HepG2 (cell line): Measurements from ENCODE around the gene ACADVL. TPM values are rescaled to one million over a fixed set of nuclear protein-coding genes. Genes with fewer than 3 reads are reported as not detected.

Experiments used
- ELF1 ChIP-seq: sonication (generic); formaldehyde crosslinking; IDR thresholded peaks from 2 replicates; pipeline ENCODE4 v1.4.0; 2020; ENCODE audit warnings: missing genetic modification reagents
- FIP1L1 ChIP-seq: fragments of 200-400 bp; formaldehyde crosslinking; IDR thresholded peaks from 2 replicates; pipeline ENCODE4 v1.6.1; 2018; ENCODE audit warnings: low read depth, mild to moderate bottlenecking, low read length, moderate library complexity, borderline replicate concordance; ENCODE audit not compliant: insufficient read depth
- HMG20A ChIP-seq: IDR thresholded peaks from 2 replicates; pipeline ENCODE4 v1.6.1; 2016; ENCODE audit warnings: borderline replicate concordance
- PRMT3 ChIP-seq: sonication (generic); formaldehyde crosslinking; IDR thresholded peaks from 2 replicates; pipeline ENCODE4 v1.8.1; 2022; ENCODE audit warnings: low read depth, mild to moderate bottlenecking, moderate library complexity, missing genetic modification reagents, borderline replicate concordance
- SP4 ChIP-seq: sonication (generic); formaldehyde crosslinking; IDR thresholded peaks from 2 replicates; pipeline ENCODE4 v1.8.1; 2023; ENCODE audit warnings: mild to moderate bottlenecking, missing genetic modification reagents
- ZFP36L2 ChIP-seq: sonication (generic); formaldehyde crosslinking; IDR thresholded peaks from 2 replicates; pipeline ENCODE4 v1.4.0; 2020; ENCODE audit warnings: missing genetic modification reagents
- ZIK1 ChIP-seq: sonication (generic); formaldehyde crosslinking; IDR thresholded peaks from 2 replicates; pipeline ENCODE4 v1.5.0; 2020; ENCODE audit warnings: mild to moderate bottlenecking, low read depth, missing genetic modification reagents, borderline replicate concordance
- ZNF3 ChIP-seq: IDR thresholded peaks from 2 replicates; pipeline ENCODE4 v1.7.0; 2017; ENCODE audit warnings: inconsistent platforms
- ZNF570 ChIP-seq: sonication (generic); formaldehyde crosslinking; IDR thresholded peaks from 2 replicates; pipeline ENCODE4 v1.4.0; 2020; ENCODE audit warnings: mild to moderate bottlenecking, missing genetic modification reagents, borderline replicate concordance
- ZNF75D ChIP-seq: sonication (generic); formaldehyde crosslinking; IDR thresholded peaks from 2 replicates; pipeline ENCODE4 v1.8.1; 2023; ENCODE audit warnings: missing genetic modification reagents, mild to moderate bottlenecking, borderline replicate concordance
- ZNF841 ChIP-seq: sonication (generic); formaldehyde crosslinking; IDR thresholded peaks from 2 replicates; pipeline ENCODE4 v1.8.1; 2023; ENCODE audit warnings: missing genetic modification reagents, borderline replicate concordance
- polyA plus RNA-seq, 8 experiments: library from polyadenylated mRNA; depleted of rRNA in 3 of 8; stranded (reverse) in 7 of 8; unstranded in 1 of 8; fragments of >200 nt; fragmentation: Illumina TruSeq in 4 of 8; extraction: Trizol in 4 of 8; gene quantifications; 2 replicates each; pipeline versions ENCODE4 v1.2.1 to v1.2.3, GENCODE V29; 2011 to 2016; ENCODE audit warnings: low read depth in 4 of 8, missing spikeins in 1 of 8, mixed read lengths in 1 of 8; ENCODE audit not compliant: insufficient read depth in 1 of 8
- total RNA-seq, 5 experiments: library from RNA; depleted of rRNA; stranded (reverse); fragments of >200 nt; fragmentation: Illumina TruSeq; extraction: Trizol; gene quantifications; 2 replicates each; pipeline ENCODE4 v1.2.3, GENCODE V29; 2016; ENCODE audit warnings: low read depth in 1 of 5
- TF ChIP-seq, protein P1 (sequence below): sonication (generic); formaldehyde crosslinking; IDR thresholded peaks from 2 replicates; pipeline ENCODE4 v1.5.0; 2020; ENCODE audit warnings: mild to moderate bottlenecking, missing genetic modification reagents, borderline replicate concordance
- TF ChIP-seq, protein P2 (sequence below): sonication (generic); formaldehyde crosslinking; IDR thresholded peaks from 2 replicates; pipeline ENCODE4 v1.4.0; 2020; ENCODE audit warnings: missing genetic modification reagents, mild to moderate bottlenecking, borderline replicate concordance

The ACADVL gene
- total and polyA plus RNA-seq, 2 of the 13 experiments (the other 11 are each of a cell fraction or from before 2014, with no cell fraction given), result 219 to 412 TPM

DNA sequence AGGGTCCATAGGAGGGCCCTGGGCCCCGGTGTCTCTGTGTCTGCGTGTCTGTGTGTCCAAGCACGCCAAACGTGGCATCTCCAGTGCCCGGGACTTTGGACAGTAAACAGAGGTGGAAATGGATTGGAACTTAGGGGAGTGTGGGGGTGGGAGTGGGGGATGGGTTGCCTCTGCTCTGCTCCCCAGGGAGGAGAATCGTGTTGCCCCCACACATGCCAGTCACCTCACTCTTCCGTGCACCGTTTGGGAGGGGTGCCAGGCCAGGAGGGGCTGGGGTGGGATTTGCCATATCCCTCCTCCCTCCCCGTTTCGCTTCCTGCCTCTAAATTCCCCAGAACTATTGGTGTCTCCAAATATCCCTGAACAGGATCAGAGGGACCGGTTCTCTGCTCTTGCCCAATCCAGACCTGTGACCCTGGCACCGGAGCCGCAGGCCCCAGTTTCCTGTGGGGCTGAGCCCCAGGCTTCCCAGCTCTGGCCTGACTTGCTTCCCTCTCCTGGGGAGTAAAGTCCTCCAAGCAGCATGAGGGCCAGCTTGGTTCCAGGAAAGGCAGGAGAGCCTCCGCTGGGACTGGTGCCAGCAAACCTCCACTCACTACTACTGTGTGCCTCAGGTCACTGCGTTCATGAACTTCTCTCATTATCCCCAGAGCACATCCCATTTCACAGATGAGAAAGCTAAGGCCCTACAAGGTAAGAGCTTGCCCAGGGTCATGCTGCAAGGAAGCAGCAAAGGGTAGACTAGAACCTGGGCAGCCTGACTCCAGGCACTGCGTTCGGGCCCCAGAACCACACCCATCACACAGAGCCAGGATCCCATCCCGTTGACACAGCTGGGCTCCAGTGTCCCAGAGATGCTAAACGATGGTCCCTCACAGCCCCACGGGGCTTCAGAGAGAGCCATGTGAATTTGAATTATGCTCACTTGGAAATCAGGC lies 40.2 kb upstream of the ACADVL start, which contains the start of gene ASGR1 (continued):
- TF ChIP-seq, protein P1, sequence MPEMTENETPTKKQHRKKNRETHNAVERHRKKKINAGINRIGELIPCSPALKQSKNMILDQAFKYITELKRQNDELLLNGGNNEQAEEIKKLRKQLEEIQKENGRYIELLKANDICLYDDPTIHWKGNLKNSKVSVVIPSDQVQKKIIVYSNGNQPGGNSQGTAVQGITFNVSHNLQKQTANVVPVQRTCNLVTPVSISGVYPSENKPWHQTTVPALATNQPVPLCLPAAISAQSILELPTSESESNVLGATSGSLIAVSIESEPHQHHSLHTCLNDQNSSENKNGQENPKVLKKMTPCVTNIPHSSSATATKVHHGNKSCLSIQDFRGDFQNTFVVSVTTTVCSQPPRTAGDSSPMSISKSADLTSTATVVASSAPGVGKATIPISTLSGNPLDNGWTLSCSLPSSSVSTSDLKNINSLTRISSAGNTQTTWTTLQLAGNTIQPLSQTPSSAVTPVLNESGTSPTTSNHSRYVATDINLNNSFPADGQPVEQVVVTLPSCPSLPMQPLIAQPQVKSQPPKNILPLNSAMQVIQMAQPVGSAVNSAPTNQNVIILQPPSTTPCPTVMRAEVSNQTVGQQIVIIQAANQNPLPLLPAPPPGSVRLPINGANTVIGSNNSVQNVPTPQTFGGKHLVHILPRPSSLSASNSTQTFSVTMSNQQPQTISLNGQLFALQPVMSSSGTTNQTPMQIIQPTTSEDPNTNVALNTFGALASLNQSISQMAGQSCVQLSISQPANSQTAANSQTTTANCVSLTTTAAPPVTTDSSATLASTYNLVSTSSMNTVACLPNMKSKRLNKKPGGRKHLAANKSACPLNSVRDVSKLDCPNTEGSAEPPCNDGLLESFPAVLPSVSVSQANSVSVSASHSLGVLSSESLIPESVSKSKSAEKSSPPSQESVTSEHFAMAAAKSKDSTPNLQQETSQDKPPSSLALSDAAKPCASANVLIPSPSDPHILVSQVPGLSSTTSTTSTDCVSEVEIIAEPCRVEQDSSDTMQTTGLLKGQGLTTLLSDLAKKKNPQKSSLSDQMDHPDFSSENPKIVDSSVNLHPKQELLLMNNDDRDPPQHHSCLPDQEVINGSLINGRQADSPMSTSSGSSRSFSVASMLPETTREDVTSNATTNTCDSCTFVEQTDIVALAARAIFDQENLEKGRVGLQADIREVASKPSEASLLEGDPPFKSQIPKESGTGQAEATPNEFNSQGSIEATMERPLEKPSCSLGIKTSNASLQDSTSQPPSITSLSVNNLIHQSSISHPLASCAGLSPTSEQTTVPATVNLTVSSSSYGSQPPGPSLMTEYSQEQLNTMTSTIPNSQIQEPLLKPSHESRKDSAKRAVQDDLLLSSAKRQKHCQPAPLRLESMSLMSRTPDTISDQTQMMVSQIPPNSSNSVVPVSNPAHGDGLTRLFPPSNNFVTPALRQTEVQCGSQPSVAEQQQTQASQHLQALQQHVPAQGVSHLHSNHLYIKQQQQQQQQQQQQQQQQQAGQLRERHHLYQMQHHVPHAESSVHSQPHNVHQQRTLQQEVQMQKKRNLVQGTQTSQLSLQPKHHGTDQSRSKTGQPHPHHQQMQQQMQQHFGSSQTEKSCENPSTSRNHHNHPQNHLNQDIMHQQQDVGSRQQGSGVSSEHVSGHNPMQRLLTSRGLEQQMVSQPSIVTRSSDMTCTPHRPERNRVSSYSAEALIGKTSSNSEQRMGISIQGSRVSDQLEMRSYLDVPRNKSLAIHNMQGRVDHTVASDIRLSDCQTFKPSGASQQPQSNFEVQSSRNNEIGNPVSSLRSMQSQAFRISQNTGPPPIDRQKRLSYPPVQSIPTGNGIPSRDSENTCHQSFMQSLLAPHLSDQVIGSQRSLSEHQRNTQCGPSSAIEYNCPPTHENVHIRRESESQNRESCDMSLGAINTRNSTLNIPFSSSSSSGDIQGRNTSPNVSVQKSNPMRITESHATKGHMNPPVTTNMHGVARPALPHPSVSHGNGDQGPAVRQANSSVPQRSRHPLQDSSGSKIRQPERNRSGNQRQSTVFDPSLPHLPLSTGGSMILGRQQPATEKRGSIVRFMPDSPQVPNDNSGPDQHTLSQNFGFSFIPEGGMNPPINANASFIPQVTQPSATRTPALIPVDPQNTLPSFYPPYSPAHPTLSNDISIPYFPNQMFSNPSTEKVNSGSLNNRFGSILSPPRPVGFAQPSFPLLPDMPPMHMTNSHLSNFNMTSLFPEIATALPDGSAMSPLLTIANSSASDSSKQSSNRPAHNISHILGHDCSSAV (CRISPR knock-in tag), result no peak
- TF ChIP-seq HMG20A (peak; percentile 65; the same call in 1 of the 2 replicates), ZIK1 (CRISPR knock-in tag) (no peak), ZNF570 (CRISPR knock-in tag) (no peak), PRMT3 (CRISPR knock-in tag) (no peak), ZFP36L2 (CRISPR knock-in tag) (no peak), FIP1L1 (no peak), SP4 (CRISPR knock-in tag) (0 out of 2 replicates have a peak, but pooled peaks have one; percentile 13), ZNF841 (no peak), ZNF3 (CRISPR knock-in tag) (peak; percentile 88), ELF1 (CRISPR knock-in tag) (peak; percentile 73), ZNF75D (CRISPR knock-in tag) (no peak)
- TF ChIP-seq, protein P2, sequence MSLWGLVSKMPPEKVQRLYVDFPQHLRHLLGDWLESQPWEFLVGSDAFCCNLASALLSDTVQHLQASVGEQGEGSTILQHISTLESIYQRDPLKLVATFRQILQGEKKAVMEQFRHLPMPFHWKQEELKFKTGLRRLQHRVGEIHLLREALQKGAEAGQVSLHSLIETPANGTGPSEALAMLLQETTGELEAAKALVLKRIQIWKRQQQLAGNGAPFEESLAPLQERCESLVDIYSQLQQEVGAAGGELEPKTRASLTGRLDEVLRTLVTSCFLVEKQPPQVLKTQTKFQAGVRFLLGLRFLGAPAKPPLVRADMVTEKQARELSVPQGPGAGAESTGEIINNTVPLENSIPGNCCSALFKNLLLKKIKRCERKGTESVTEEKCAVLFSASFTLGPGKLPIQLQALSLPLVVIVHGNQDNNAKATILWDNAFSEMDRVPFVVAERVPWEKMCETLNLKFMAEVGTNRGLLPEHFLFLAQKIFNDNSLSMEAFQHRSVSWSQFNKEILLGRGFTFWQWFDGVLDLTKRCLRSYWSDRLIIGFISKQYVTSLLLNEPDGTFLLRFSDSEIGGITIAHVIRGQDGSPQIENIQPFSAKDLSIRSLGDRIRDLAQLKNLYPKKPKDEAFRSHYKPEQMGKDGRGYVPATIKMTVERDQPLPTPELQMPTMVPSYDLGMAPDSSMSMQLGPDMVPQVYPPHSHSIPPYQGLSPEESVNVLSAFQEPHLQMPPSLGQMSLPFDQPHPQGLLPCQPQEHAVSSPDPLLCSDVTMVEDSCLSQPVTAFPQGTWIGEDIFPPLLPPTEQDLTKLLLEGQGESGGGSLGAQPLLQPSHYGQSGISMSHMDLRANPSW (CRISPR knock-in tag), result peak; percentile 77; the same call in 1 of the 2 replicates
